GM19372 (cell line): ENCODE results near the gene DUSP6.

Source experiments
- ATAC-seq: cut with Tn5 transposase; IDR thresholded peaks from one replicate; pipeline ENCODE4 v1.9.1; 2021; ENCODE audit warnings: mild to moderate bottlenecking, low read depth, moderate library complexity; ENCODE audit not compliant: unreplicated experiment

Gene DUSP6, protein sequence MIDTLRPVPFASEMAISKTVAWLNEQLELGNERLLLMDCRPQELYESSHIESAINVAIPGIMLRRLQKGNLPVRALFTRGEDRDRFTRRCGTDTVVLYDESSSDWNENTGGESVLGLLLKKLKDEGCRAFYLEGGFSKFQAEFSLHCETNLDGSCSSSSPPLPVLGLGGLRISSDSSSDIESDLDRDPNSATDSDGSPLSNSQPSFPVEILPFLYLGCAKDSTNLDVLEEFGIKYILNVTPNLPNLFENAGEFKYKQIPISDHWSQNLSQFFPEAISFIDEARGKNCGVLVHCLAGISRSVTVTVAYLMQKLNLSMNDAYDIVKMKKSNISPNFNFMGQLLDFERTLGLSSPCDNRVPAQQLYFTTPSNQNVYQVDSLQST

GRCh38 chr12:89352492-89353187, at the start of gene DUSP6:
Gene DUSP6, minus strand, starts transcription at chr12:89352501. Its CDS starts 462 bp downstream, at chr12:89352039.
- ATAC-seq = peak; percentile 32

GRCh38 chr12:89401433-89402058, 49.2 kb upstream of the DUSP6 start:
- ATAC-seq = no peak

DNA sequence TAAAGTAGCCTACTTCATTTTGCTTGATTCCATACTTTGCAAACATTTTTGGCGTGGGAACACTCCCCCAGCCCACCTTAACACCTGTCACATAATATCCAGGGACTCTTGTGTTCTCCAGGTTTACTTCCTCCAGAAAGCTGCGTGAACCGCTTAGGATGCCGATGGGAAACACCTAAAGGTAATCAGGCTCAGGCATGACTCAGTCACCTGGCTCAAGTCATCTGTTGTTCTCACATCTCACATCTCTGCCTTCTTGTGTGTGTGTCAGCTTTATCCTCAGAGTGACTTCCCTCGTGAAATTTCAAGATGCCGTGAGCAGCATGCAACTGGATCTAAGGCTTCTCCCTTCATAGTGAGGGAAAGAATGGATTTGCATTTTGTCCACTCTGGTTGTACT, 48.1 kb upstream of the DUSP6 start:
- ATAC-seq = no peak

DNA sequence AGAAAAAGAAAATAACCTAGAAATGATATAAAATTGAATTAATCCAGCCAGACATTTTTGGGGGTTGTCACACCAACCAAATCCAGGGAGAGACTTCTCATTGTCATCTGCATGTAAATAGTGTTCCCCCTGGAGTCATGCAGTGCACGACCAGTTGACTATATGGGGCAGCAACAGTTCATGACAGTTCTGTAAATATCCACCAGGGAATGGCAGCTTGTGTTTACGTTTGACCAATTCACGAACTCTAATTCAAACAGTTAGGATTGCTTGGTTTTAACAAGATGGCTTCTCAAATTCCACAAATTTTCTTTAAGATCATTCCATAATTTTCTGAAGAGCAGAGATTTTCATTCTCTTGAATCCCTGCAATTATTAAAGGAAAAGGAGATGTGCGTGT, 43.4 kb upstream of the DUSP6 start:
- ATAC-seq = no peak

DNA sequence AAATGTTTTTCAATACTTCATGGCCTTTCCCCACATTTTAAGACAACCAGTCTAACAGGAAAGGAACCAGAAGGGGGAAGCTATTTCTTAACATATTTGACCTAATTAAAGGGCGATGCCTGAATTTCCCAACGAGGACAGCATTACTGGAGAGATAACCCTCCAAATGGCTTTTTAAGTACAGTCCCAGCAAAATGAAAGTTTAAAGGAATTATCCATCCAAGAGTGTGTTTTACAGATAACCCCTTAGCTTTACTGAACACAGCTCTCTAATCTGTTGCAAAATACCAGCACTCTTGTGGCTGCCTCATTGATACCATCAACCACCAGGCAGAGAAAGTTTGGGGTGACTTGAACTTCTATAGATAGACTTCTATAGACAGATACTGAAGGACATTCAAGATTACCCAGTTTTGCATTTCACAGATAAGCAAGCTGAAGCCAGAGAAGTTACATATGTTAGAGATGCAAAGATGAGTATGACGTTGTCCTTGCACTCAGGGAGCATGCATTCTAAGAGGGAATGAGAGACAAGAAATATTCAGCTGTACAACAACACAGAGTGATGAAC, 41.3 kb upstream of the DUSP6 start:
- no peak for ATAC-seq

DNA sequence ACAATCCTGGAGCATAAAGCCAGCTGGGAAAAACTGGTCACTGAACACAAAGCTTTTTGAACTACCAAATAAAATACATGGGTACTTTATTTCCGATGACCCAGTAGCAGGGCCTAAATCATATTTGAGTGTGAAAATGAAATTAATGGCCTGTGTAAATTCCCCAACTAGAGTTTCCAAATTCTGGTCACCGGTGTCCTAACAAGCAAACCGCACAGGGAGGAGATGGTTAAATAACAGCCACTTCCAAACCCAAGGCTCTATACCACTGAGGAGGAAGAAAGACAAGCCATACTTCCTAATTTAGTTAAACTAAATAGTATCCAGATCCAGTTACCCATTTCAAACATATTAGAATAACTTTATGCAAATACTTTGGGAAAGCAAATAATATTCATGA, 40.1 kb upstream of the DUSP6 start:
- no peak for ATAC-seq

- ATAC-seq = no peak
Measured at GRCh38 chr12:89391726-89392336, 39.5 kb upstream of the DUSP6 start.

DNA sequence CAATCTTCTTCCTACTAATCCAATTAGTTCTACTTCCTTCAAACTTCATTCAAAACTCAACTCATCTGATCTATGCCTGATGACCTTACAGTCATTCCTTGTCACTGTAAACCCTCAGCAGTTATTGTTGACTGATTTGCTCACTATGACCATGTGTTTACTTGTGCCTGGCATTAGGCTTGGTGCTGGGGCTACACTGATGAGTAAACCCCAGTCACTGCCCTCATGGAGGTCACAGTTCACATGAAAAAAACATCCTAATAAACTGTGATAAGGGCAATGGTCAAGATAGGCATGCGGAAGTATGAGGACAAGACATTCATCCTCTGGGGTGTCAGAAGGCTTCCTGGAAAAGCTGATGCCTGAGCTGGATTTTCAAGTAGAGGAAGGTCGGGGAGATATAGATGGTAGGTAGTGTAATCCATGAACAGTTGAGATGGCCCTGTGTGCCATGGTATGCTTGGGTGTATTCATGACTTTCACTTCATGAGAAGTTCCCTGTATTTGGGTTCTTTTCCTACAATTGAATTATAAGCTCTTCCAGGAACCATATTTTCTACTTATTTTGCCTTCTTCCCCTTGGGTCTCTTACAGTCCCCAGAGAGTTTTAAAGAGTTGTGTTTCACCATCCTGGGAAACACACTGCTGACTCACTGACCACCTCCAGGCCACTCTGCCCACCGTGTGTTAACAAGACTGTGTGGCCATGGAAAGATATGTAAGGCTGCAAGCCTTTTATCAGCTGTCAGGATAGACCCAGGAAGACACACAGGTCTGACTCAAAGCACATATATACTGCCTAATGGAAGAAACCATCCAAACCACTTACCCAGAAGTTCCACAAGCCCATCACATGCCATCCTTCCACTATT, 38.7 kb upstream of the DUSP6 start:
- no peak for ATAC-seq

DNA sequence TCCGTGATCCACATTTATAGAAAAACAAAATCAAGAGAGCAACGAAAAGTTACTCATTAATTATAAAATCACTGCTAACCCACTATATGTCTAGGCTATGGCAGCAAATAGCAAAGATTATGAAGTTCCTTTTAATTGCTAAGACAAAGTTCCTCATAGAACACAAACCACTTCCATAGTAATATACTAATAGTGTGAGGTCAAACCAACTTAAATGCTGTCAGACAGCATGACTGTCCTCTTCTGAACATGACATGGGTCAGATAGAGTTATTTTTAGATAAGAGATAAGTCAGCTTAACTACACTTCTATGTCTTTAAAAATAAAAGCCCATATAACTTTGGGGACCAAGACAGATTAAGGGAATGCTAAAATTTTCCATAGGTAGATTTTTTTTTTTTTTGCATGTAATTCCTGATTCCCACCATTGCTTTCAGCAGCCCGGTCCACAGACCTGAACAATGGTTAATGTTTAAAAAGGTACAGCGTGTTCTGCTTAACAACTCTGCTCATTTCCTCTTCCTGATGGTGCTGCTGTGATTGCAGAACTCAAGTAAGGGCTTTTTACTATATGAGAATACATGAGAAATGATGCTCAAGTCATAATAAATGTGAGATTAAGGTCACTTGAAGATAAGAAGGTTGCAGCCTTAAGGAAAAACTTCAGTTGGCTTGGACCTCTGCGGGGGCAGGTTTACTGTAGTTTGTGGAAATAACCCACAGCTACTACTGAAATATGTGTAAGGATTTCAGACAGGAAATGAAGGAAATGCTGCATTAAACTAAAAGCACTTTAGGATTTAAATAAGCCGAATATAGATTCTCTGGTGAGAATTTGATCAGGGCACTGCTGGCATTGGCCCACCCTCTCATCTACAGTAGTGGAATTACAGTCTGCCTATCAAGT, 37.7 kb upstream of the DUSP6 start:
- ATAC-seq = peak; percentile 63

GRCh38 chr12:89386138-89386537, 33.8 kb upstream of the DUSP6 start:
- no peak for ATAC-seq

DNA sequence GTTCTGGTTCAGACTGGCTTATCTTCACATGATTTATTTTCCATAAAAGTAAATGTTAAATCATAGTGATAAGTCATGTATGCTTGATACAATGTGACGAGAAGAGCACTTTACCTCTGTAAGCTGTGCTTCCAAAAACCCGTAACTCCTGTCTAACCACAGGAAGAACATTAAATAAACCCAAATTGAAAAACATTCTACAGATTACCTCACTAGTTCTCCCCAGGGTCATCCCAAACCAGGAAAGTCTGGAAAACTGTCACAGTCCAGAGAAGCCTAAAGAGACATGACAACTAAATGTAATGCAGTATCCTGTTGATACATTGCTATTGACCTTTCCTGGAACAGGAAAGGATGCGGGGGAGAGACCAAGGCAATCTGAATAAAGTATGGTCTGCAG, 32.5 kb upstream of the DUSP6 start:
- no peak for ATAC-seq

GRCh38 chr12:89384050-89384758, 31.9 kb upstream of the DUSP6 start:
- ATAC-seq = no peak

GRCh38 chr12:89383235-89384049, 31.1 kb upstream of the DUSP6 start:
- ATAC-seq = no peak

DNA sequence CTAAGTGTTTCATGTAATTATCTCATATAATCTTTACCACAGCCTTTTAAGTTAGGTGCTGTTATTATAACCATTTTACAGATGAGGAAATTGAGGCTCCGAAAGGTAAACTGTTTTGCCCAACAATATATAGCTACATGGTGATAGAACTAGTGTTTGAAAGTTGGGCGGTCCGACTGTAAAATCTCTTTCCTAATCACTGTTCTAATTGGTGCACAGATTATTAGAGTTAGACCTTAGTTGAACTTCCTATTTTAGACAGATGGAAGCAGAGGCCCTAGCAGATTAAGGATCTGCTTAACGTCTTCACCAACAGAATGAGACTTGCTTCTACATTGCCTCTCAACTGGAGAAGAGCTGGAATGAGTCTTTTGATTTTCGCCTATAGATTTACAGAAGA, 30.0 kb upstream of the DUSP6 start:
- ATAC-seq = no peak

GRCh38 chr12:89379839-89380467, 27.7 kb upstream of the DUSP6 start:
- no peak for ATAC-seq

GRCh38 chr12:89379148-89379838, 27.0 kb upstream of the DUSP6 start:
- ATAC-seq = no peak
